Spleen (tissue), 11 donors: ENCODE data around the gene FRRS1. TPM values are rescaled to one million over a fixed set of nuclear protein-coding genes. Genes with fewer than 3 reads are reported as not detected.

Experiments
- DNase-seq: peaks from one replicate; pipeline ENCODE4 v3.0.0-alpha.2; 2020
- H3K27ac ChIP-seq, 8 donors: fragments of 200-600 bp; sonication (generic) in 7 of 8; 1 replicate in 4 of 8; 2 replicates in 4 of 8; pipeline versions ENCODE4 v1.5.0 to v1.8.0; 2016 to 2021; ENCODE audit warnings: inconsistent platforms in 4 of 8, mild to moderate bottlenecking in 4 of 8, moderate library complexity in 1 of 8
- H3K27me3 ChIP-seq, 7 donors: fragments of 200-600 bp; sonication (generic) in 6 of 7; replicated peaks in 1 of 7; 1 replicate in 4 of 7; 2 replicates in 3 of 7; pipeline versions ENCODE4 v1.5.0 to v1.8.0; 2016 to 2021; ENCODE audit warnings: inconsistent platforms in 3 of 7, mild to moderate bottlenecking in 1 of 7
- H3K36me3 ChIP-seq, 6 donors: fragments of 200-600 bp; sonication (generic) in 5 of 6; 1 replicate in 4 of 6; 2 replicates in 2 of 6; pipeline versions ENCODE4 v1.5.0 to v1.8.0; 2016 to 2021; ENCODE audit warnings: inconsistent platforms in 2 of 6
- H3K4me1 ChIP-seq, 6 donors: fragments of 200-600 bp; sonication (generic) in 5 of 6; 1 replicate in 3 of 6; 2 replicates in 3 of 6; pipeline versions ENCODE4 v1.5.0 to v1.8.0; 2016 to 2021; ENCODE audit warnings: inconsistent platforms in 3 of 6
- H3K4me3 ChIP-seq, 8 donors: fragments of 200-600 bp; sonication (generic) in 7 of 8; 1 replicate in 4 of 8; 2 replicates in 4 of 8; pipeline versions ENCODE4 v1.5.0 to v1.8.0; 2016 to 2021; ENCODE audit warnings: inconsistent platforms in 4 of 8, mild to moderate bottlenecking in 4 of 8, moderate library complexity in 2 of 8
- H3K9me3 ChIP-seq, 8 donors: fragments of 200-600 bp; sonication (generic) in 7 of 8; 1 replicate in 4 of 8; 2 replicates in 4 of 8; pipeline versions ENCODE4 v1.5.0 to v1.8.0; 2016 to 2021; ENCODE audit warnings: inconsistent platforms in 4 of 8
- CTCF ChIP-seq, 11 experiments: fragments of 200-600 bp in 7 of 11; fragments of 450-650 bp in 4 of 11; sonication (generic) in 4 of 11; IDR thresholded peaks in 8 of 11; conservative IDR thresholded peaks in 3 of 11; 1 replicate in 7 of 11; 2 replicates in 4 of 11; pipeline versions ENCODE4 v1.4.0 to v1.8.0; 2016 to 2021; ENCODE audit warnings: antibody characterized with exemption in 11 of 11, inconsistent platforms in 4 of 11, mild to moderate bottlenecking in 1 of 11
- POLR2A ChIP-seq, 3 donors: fragments of 450-650 bp; IDR thresholded peaks; one replicate each; pipeline ENCODE4 v1.5.1; 2017; ENCODE audit warnings: antibody characterized with exemption in 3 of 3, mild to moderate bottlenecking in 1 of 3
- POLR2AphosphoS5 ChIP-seq, 3 donors: sonication (generic); formaldehyde crosslinking; IDR thresholded peaks; one replicate each; pipeline ENCODE4 v1.5.1; 2017; ENCODE audit warnings: antibody characterized with exemption in 3 of 3
- WGBS, 5 donors: extraction: QIAGEN DNeasy Blood & Tissue Kit in 3 of 5; methylation state at CpG; one replicate each; pipeline versions ENCODE4 v1.1.5 to v1.1.7; 2013 to 2018; 5-methylcytosine and 5-hydroxymethylcytosine counted together
- intact Hi-C: fragments of 100-400 bp; cut with DNase I; formaldehyde crosslinking; loops from one replicate; pipeline ENCODE4 v1.15.0; 2023; ENCODE audit warnings: low total_unique reads
- polyA plus RNA-seq, 3 donors: library from polyadenylated mRNA; stranded (reverse); fragments of 200-250 nt; gene quantifications; one replicate each; pipeline ENCODE4 v1.2.1, GENCODE V29; 2013
- total RNA-seq, 7 donors: library from RNA; depleted of rRNA in 3 of 7; stranded (reverse); fragments of >200 nt in 3 of 7; fragmentation: NEBNext Ultra II Directional in 4 of 7; extraction: Animal tissue kit (Norgen Biotek cat#: 25700) in 4 of 7; gene quantifications; one replicate each; pipeline versions ENCODE4 v1.1.0 to v1.2.1, GENCODE V29; 2016 to 2021
- donor health status: healthy with polysubstance abuse.
- donor health status: DM: no; HTN: no; CAD: no; lungs with moderate emphysema.
- donor health status: DM: no; HTN: no; CAD: no.
- donor health status: Bipolar disorder and iron deficiency.
- donor health status: healthy.
- donor health status: DM: no; HTN: no; CAD: no.
- donor health status: DM: yes; HTN: yes; CAD: no.

Gene FRRS1
- total and polyA plus RNA-seq, 10 donors, result 0.13 to 7.3 (median 4.4) TPM

GRCh38 chr1:99673315-99673714 lies 93.1 kb downstream of the FRRS1 start:
- no peak for TF ChIP-seq CTCF (IDR thresholded peaks at IDR 0.05 in 8 of 11, conservative IDR thresholded peaks at IDR 0.05 in 3 of 11)

GRCh38 chr1:99672530-99673213 lies 93.8 kb downstream of the FRRS1 start:
- TF ChIP-seq POLR2A (IDR thresholded peaks at IDR 0.05) (no peak), CTCF (IDR thresholded peaks at IDR 0.05 in 8 of 11, conservative IDR thresholded peaks at IDR 0.05 in 3 of 11) (no peak), POLR2AphosphoS5 (IDR thresholded peaks at IDR 0.05) (no peak)
- no peaks in the 10 kb centered on the region for H3K27me3 ChIP-seq
- intact Hi-C loops, result no loop called here
- H3K36me3 ChIP-seq, result no peaks in the 10 kb centered on the region
- H3K4me3 ChIP-seq, result no peak overlapping the region
- DNase-seq, result no peak
- no peak overlapping the region for H3K27ac ChIP-seq
- H3K4me1 ChIP-seq, result peaks cover 0 to 10% (median 0%) of the 10 kb centered on the region in 6 donors
- no peaks in the 10 kb centered on the region for H3K9me3 ChIP-seq
- WGBS, 5 donors, result 48 to 77% (median 70%) methylated on average over 6 of the region's 6 CpGs

More at GRCh38 chr1:99673315-99673714, 93.1 kb downstream of the FRRS1 start:
- Histone ChIP-seq H3K27ac (no peak overlapping the region), H3K4me3 (no peak overlapping the region), H3K27me3 (no peaks in the 10 kb centered on the region), H3K9me3 (no peaks in the 10 kb centered on the region), H3K4me1 (peaks cover 0 to 10% (median 0%) of the 10 kb centered on the region in 6 donors), H3K36me3 (no peaks in the 10 kb centered on the region)
- intact Hi-C loops, result no loop called here
- DNase-seq, result no peak
- 75 to 87% (median 86%) methylated on average over 4 to 5 of the region's 5 CpGs for WGBS, 5 donors

- no peaks in the 10 kb centered on the region for H3K27me3 ChIP-seq
- H3K36me3 ChIP-seq, result no peaks in the 10 kb centered on the region
- no peak overlapping the region for H3K27ac ChIP-seq
- intact Hi-C loops, result no loop called here
- no peaks in the 10 kb centered on the region for H3K9me3 ChIP-seq
- peaks cover 0 to 10% (median 0%) of the 10 kb centered on the region in 6 donors for H3K4me1 ChIP-seq
- DNase-seq, result no peak
- TF ChIP-seq CTCF (IDR thresholded peaks at IDR 0.05 in 8 of 11, conservative IDR thresholded peaks at IDR 0.05 in 3 of 11), result no peak
- TF ChIP-seq POLR2A (IDR thresholded peaks at IDR 0.05), result no peak
- TF ChIP-seq POLR2AphosphoS5 (IDR thresholded peaks at IDR 0.05), result no peak
- H3K4me3 ChIP-seq, result no peak overlapping the region
- WGBS, 5 donors, result 68 to 87% (median 79%) methylated on average over 4 of the region's 4 CpGs
These were observed 94.4 kb downstream of the FRRS1 start for GRCh38 chr1:99672038-99672437.

GRCh38 chr1:99670583-99670982 lies 95.9 kb downstream of the FRRS1 start:
- Histone ChIP-seq H3K27me3 (no peaks in the 10 kb centered on the region), H3K4me1 (peaks cover 0 to 10% (median 0%) of the 10 kb centered on the region in 6 donors), H3K27ac (no peak overlapping the region), H3K36me3 (no peaks in the 10 kb centered on the region), H3K9me3 (no peaks in the 10 kb centered on the region), H3K4me3 (no peak overlapping the region)
- intact Hi-C loops, result no loop called here
- no peak for TF ChIP-seq POLR2A (IDR thresholded peaks at IDR 0.05)
- TF ChIP-seq CTCF (IDR thresholded peaks at IDR 0.05 in 8 of 11, conservative IDR thresholded peaks at IDR 0.05 in 3 of 11), result no peak
- no peak for TF ChIP-seq POLR2AphosphoS5 (IDR thresholded peaks at IDR 0.05)
- DNase-seq, result no peak
- WGBS, 5 donors, result 52 to 82% (median 73%) methylated on average over 1 of the region's 1 CpG
